ENCODE measurements around the gene TIMM17A. TPM values are rescaled to one million over a fixed set of nuclear protein-coding genes. Genes with fewer than 3 reads are reported as not detected.

Gene TIMM17A
- 39.3 and 48.9 TPM in 2 replicates for total RNA-seq

DNA sequence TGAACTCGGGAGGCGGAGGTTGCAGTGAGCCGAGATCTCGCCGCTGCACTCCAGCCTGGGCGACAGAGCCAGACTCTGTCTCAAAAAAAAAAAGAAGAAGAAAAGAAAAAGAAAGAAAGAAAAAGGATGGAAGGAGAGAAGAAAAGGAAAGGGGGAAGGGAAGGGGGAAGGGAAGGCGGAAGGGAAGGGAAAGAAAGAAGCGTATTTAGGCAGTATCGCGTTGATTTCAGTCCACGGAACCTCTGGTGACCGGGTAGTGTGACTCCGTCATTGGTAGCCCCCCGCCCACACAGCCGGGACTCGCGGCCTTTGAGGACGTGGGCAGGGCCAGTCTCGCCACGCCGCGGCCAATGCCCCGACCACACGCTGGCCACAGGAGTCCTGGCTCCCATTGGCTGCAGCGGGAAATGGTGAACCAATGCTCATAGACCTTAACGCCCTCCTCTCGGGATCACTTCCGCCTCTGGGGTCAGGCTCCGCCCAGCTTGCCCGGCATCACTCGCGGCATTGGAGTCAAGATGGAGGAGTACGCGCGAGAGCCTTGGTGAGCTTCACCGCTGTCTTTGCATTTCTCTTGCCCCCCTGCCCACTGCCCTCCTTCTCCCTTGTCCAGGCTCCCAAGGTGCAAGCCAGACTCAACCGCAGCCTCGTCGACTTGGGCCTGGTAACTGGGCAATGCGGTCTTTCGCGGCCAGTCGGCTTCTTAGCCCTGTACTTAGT is at the start of gene TIMM17A:
TSS of gene TIMM17A (plus strand) at position 495 of the 720 bp plus-strand sequence. CDS start at position 519, 24 bp downstream.

DNA sequence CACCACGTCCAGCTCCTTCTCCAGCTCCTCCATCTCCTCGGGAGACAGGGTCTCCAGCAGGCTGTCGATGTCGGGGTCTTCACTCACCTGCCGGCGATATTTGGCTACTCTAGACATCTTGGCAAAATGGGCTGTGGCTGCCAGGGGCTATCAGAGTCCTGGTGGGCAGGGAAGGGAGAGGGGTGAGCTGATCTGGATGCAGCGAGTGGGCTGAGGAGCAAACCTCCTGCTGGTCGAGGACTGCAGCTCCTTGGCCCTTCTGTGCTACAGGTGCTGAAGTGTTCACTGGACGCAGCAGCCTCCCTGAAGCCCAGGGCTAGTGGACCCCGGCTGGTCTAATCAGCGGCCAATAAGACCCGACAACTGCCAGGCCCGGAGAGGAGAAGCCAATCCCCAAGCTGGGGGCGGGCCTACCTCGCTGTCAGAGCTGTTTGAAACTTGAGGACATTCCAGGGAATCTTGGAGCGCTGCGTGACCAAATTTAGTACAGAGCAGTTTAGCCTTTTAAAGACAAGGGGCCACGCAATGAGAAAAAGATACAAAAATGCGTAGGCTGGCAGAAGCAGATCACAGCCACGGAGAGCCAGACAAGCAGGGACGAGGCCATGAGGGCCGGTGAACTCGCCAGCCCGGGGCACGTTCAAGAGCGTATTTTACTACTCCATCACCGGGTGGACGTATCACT is 8.9 kb upstream of the TIMM17A start, which contains the start of gene LMOD1:
TSS of gene LMOD1 (minus strand) at position 325 of the 685 bp plus-strand sequence. CDS start at position 117, 208 bp downstream.

GRCh38 chr1:201982623-201983379 is 27.5 kb downstream of the TIMM17A start, which contains the start of gene RNPEP:
Gene RNPEP, plus strand, starts transcription at chr1:201982648. Its CDS starts 19 bp downstream, at chr1:201982667.

GRCh38 chr1:202010180-202011015 is 55.1 kb downstream of the TIMM17A start, which contains the start of gene ELF3:
Gene ELF3, plus strand, starts transcription at chr1:202010587. Its CDS starts 550 bp downstream, at chr1:202011137.

Small RNA genes lying within 50 kb of the gene (small RNA-seq; reads per million reads assigned to genes)
- gene MIR6740 = not detected
- not detected for gene RF00156

Other genes with a start within 250 kb of the TIMM17A start
- gene IPO9, start 126.3 kb upstream of the TIMM17A start, total RNA-seq = 30.3 and 30.7 TPM in 2 replicates
- 32.5 and 41.9 TPM in 2 replicates for gene SHISA4, start 66.6 kb upstream of the TIMM17A start, total RNA-seq
- gene LMOD1, start 9.0 kb upstream of the TIMM17A start, total RNA-seq = 43.2 and 60.5 TPM in 2 replicates
- gene RNPEP, start 27.1 kb downstream of the TIMM17A start, total RNA-seq = 81.3 and 101 TPM in 2 replicates
- 0.49 and 0.81 TPM in 2 replicates for gene ELF3, start 55.1 kb downstream of the TIMM17A start, total RNA-seq
- not detected in 2 replicates for gene GPR37L1, start 167.4 kb downstream of the TIMM17A start, total RNA-seq
- 35.2 and 35.9 TPM in 2 replicates for gene ARL8A, start 189.2 kb downstream of the TIMM17A start, total RNA-seq
- not detected in 2 replicates for gene PTPN7, start 205.1 kb downstream of the TIMM17A start, total RNA-seq
- gene LGR6, start 238.3 kb downstream of the TIMM17A start, total RNA-seq = 0.12 and 0.16 TPM in 2 replicates

All from hair follicle dermal papilla cell (primary cell).